Activated CD4-positive, CD25-positive, alpha-beta regulatory T cell treated with anti-CD3 and anti-CD28 coated beads, Interleukin-2, amount 50 U/mL, for 16 hours (primary cell): Measurements from ENCODE around the gene SAMD5.

Experiments used
- DNase-seq: peaks from one replicate; pipeline ENCODE4 v3.0.0-alpha.2; 2020; ENCODE audit warnings: low read depth, low spot score

The SAMD5 gene

GRCh38 chr6:147618927-147619326 is 110.4 kb downstream of the SAMD5 start:
- DNase-seq, result no peak
